Measurements from ENCODE around the gene PTPRA. TPM values are rescaled to one million over a fixed set of nuclear protein-coding genes. Genes with fewer than 3 reads are reported as not detected.

The PTPRA gene
- total and polyA plus RNA-seq, 2 donors (not counting 3 experiments of a cell fraction or from before 2014, with no cell fraction given): 43.2 to 53.4 TPM

DNA sequence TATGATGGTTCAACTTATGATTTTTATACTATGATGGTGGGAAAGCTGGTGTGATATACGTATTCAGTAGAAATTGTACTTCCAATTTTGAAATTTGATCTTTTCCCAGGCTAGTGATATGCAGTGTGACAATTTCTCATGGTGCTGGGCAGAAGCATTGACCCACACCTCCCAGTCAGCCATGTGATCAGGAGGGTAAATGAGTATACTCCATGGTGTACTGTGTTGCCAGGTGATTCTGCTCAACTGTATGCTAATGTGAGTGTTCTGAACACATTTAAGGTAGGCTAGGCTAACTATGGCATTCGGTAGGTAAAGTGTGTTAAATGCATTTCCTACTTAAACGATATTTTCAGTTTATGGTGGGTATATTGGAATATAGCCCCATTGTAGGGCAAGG, 19.1 kb downstream of the PTPRA start:
- dilution Hi-C loops (cut with MboI; ENCODE audit: extremely low pct_ligation_motif_present, low sequenced_read_pairs): no loop called here
- Histone ChIP-seq H3K4me3 (replicated peaks in 1 of 3; ENCODE audit: insufficient read depth in 1 of 3, low read depth in 1 of 3, low read length in 3 of 3) (no peak overlapping the region), H3K9ac (replicated peaks; ENCODE audit: extremely low read depth, insufficient read depth, low read length) (no peak overlapping the region), H3K27ac (ENCODE audit: insufficient read depth, low read depth, low read length) (no peak overlapping the region), H3K27me3 (ENCODE audit: control insufficient read depth in 2 of 2, insufficient read depth in 2 of 2, low read length in 2 of 2) (no peaks in the 10 kb centered on the region), H3K9me1 (replicated peaks; ENCODE audit: control insufficient read depth, extremely low read depth, insufficient read depth, low read length) (no peaks in the 10 kb centered on the region), H3K36me3 (ENCODE audit: control insufficient read depth in 2 of 2, extremely low read depth in 1 of 2, insufficient read depth in 2 of 2, low read length in 2 of 2) (no peaks in the 10 kb centered on the region), H3K79me2 (ENCODE audit: control insufficient read depth, insufficient read depth, low read length) (peaks cover 86% of the 10 kb centered on the region), H3K4me2 (ENCODE audit: insufficient read depth, low read length) (no peak overlapping the region), H3K4me1 (ENCODE audit: control insufficient read depth, extremely low read depth, insufficient read depth, low read length) (peaks cover 17% of the 10 kb centered on the region), H2AFZ (ENCODE audit: low read depth, low read length) (no peak overlapping the region), H3K9me3 (replicated peaks; ENCODE audit: control insufficient read depth, insufficient read depth, low read length) (no peaks in the 10 kb centered on the region), H4K20me1 (replicated peaks; ENCODE audit: control insufficient read depth, extremely low read depth, insufficient read depth, low read length) (peaks cover 2% of the 10 kb centered on the region)
- intact Hi-C loops (cut with micrococcal nuclease): no loop called here
- POLR2A ChIA-PET: interaction anchor here (0.6 kb wide), 1 partner anchor 8 kb away, joined by 4 read pairs; no protein-coding TSS in a partner anchor
- CTCF ChIA-PET: no interaction called here
- FAIRE-seq (no peak), DNase-seq (ENCODE audit: low read depth, low spot score) (no peak)
- BruUV-seq (replicated peaks): no TSS peak
- TF ChIP-seq MYC (IDR thresholded peaks at IDR 0.05; ENCODE audit: low read depth, low read length) (no peak), POLR2AphosphoS5 (IDR thresholded peaks at IDR 0.05; ENCODE audit: insufficient read depth, low read depth, low read length) (no peak), POLR2A (IDR thresholded peaks at IDR 0.05; ENCODE audit: low read depth, low read length) (no peak), JUN (IDR thresholded peaks at IDR 0.05; ENCODE audit: borderline replicate concordance, insufficient read depth, insufficient read length, low read depth) (no peak), GATA2 (IDR thresholded peaks at IDR 0.05; ENCODE audit: insufficient read depth, insufficient read length, low read depth, low read length) (no peak), EZH2 (IDR thresholded peaks at IDR 0.05; ENCODE audit: borderline replicate concordance, low read depth, low read length, severe bottlenecking) (no peak), CTCF (IDR thresholded peaks at IDR 0.05; ENCODE audit: extremely low read depth in 1 of 2, insufficient read depth in 1 of 2, low read depth in 1 of 2, low read length in 2 of 2) (no peak), MAX (IDR thresholded peaks at IDR 0.05; ENCODE audit: insufficient read depth, insufficient read length) (no peak), FOS (IDR thresholded peaks at IDR 0.05; ENCODE audit: borderline replicate concordance, insufficient read depth, low read length) (no peak)

Measured in endothelial cell of umbilical vein (primary cell).